ENCODE results near the gene VAV2.

VAV2 gene

DNA sequence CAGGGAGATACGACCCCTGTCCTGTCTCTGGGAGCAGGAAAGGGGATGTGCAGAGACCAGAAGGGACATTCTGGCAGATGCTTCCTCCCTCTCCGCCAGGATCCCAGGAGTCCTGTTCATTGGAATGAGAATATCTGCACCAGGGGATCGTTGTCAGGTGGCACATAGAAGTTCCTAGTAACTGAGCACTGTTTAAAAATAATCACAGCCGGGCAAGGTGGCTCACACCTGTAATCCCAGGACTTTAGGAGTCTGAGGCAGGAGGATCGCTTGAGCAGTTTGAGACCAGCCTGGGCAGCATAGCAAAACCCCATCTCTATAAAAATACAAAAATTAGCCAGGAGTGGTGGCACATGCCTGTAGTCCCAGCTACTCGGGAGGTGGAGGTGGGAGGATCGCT is 266.2 kb downstream of the VAV2 start:
- ChIA-PET POLR2A (ENCODE audit: low non-redundant PET) (no interaction called here), CTCF (interaction anchor here (0.6 to 3.2 kb wide), 6 partner anchors 45 to 1146 kb away, joined by 3 to 21 read pairs (median 3); partner anchors contain the start of gene ADAMTSL2)
- no peak for DNase-seq (ENCODE audit: low spot score)
- TF ChIP-seq CTCF (conservative IDR thresholded peaks at IDR 0.05; ENCODE audit: low read depth) = no peak
- no peak overlapping the region for H3K27ac ChIP-seq

DNA sequence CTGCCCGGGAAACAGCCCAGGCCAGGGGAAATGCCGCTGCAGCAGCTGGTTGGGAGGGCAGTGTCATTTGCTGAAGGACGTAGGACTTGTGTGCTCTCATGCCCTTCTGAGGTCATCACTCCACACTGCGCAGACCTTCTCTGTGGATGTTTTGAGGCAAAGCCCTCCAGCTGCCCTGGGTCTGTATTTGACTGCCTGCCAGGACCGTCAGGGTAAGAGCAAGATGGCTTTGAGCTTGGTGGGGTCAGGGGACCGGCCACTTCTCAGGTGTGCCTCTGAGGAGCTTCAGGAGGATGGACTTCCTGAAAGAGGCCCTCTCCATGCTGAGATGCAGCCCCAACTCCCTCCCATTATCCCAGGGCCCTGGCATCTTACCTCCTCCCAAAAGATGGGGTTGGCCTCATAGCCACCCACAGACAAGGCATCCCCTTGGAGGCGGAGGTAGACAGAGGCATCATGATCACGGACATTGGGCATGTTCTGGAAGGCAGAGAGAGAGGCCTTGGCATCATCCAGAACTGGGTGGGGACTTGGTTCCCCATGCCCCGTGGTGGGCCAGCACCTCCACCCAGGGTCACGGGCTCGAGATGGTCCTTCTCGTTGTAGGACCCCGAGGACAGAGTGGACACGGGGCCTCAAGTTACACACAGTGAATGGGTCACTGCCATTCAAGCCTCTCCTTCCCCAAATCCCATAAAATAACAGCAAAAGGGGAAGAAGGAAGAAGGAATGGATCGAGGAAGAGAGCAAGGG is 273.4 kb downstream of the VAV2 start:
- no peak for DNase-seq (ENCODE audit: low spot score)
- CTCF ChIA-PET = interaction anchor here (1.2 kb wide), 1 partner anchor 15 kb away, joined by 4 read pairs; no protein-coding TSS in a partner anchor
- POLR2A ChIA-PET (ENCODE audit: low non-redundant PET) = no interaction called here
- no peak for TF ChIP-seq CTCF (conservative IDR thresholded peaks at IDR 0.05; ENCODE audit: low read depth)
- no peak overlapping the region for H3K27ac ChIP-seq

GRCh38 chr9:133717113-133718031 is 274.8 kb downstream of the VAV2 start:
- no peak for TF ChIP-seq CTCF (conservative IDR thresholded peaks at IDR 0.05; ENCODE audit: low read depth)
- POLR2A ChIA-PET (ENCODE audit: low non-redundant PET) = no interaction called here
- CTCF ChIA-PET = interaction anchor here (0.6 to 1.1 kb wide), 2 partner anchors 25 to 393 kb away, joined by 4 read pairs; no protein-coding TSS in a partner anchor
- H3K27ac ChIP-seq = no peak overlapping the region
- no peak for DNase-seq (ENCODE audit: low spot score)

DNA sequence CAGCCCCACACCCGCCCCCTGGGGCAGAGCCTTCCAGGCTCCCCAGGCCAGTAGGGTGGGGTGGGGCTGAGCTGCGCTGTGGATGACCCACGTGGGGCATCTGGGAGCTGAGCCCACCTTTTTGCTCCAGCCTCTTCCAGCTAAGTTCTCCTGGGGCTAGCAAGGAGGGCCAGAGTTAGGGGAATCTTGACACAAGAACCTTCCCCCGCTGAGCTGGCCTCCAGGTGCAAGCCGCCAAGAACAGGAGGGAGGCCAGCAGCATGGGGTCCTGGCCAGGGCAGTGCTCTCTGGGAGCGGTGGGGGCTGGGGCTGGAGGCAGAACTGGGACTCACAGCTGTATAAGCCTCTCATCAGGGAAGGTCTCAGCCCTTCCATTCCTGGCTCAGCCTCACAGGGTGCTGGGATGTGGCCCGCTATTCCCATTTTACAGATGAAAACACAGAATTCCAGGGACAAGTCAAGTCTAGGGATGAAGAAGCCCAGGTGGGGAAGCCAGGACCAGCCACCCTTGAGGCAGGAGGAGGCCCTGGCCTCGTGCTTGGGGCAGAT is 275.5 kb downstream of the VAV2 start:
- ChIA-PET POLR2A (ENCODE audit: low non-redundant PET) (no interaction called here), CTCF (interaction anchor here (1.1 kb wide), 1 partner anchor 26 kb away, joined by 4 read pairs; no protein-coding TSS in a partner anchor)
- no peak for DNase-seq (ENCODE audit: low spot score)
- no peak overlapping the region for H3K27ac ChIP-seq
- TF ChIP-seq CTCF (conservative IDR thresholded peaks at IDR 0.05; ENCODE audit: low read depth) = no peak

DNA sequence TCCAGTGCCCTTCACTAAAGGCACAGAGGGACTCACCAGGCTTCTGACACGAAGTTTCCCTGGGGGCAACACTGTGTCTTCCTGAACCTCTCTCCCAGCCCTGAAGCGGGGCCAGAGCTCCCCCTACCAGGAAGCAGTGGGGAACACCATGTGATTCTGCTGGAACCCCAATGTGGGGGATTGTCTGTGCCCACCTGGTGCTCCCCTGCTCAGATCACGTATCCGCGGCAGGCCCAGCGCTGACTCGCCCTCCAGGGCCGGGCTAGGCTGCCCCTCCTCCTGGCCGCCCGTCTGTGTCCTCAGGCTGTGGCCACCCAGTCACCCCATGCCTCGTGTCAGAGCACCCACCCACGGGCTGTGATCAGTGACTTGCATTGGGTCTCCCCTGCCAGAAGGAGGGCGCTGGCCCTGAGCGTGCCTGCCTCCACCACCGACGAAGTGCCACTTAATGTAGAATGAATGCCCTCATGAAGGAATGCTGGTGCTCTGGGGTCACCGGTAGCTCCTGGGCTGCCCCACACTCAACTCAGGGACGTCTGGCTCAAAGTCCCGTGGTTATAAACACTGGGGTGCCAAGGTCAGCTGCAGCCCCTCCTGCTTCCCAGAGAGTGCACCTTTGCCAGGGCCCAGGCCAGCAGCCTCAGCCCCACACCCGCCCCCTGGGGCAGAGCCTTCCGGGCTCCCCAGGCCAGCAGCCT is 276.1 kb downstream of the VAV2 start:
- H3K27ac ChIP-seq = no peak overlapping the region
- no peak for DNase-seq (ENCODE audit: low spot score)
- TF ChIP-seq CTCF (conservative IDR thresholded peaks at IDR 0.05; ENCODE audit: low read depth) = peak; percentile 39
- POLR2A ChIA-PET (ENCODE audit: low non-redundant PET) = no interaction called here
- CTCF ChIA-PET = interaction anchor here (0.6 to 1.1 kb wide), 3 partner anchors 27 to 187 kb away, joined by 3 to 4 read pairs (median 4); no protein-coding TSS in a partner anchor

All from RWPE1 (cell line).